Activated CD8-positive, alpha-beta memory T cell treated with anti-CD3 and anti-CD28 coated beads for 1 hour (primary cell): Measurements from ENCODE around the gene RRN3.
A peak's percentile ranks its signal among the peaks of the same experiment; 100 is the strongest.
"Not testable (repeated sequence)": the region's sequence is repeated elsewhere in the genome, so short reads cannot be mapped to it uniquely, and the experiment has no call there.

ENCODE experiments used
- DNase-seq, 2 donors: peaks; one replicate each; pipeline ENCODE4 v3.0.0-alpha.2; 2020; ENCODE audit warnings: low read depth in 1 of 2; ENCODE audit errors: extremely low read depth in 1 of 2

The RRN3 gene

DNA sequence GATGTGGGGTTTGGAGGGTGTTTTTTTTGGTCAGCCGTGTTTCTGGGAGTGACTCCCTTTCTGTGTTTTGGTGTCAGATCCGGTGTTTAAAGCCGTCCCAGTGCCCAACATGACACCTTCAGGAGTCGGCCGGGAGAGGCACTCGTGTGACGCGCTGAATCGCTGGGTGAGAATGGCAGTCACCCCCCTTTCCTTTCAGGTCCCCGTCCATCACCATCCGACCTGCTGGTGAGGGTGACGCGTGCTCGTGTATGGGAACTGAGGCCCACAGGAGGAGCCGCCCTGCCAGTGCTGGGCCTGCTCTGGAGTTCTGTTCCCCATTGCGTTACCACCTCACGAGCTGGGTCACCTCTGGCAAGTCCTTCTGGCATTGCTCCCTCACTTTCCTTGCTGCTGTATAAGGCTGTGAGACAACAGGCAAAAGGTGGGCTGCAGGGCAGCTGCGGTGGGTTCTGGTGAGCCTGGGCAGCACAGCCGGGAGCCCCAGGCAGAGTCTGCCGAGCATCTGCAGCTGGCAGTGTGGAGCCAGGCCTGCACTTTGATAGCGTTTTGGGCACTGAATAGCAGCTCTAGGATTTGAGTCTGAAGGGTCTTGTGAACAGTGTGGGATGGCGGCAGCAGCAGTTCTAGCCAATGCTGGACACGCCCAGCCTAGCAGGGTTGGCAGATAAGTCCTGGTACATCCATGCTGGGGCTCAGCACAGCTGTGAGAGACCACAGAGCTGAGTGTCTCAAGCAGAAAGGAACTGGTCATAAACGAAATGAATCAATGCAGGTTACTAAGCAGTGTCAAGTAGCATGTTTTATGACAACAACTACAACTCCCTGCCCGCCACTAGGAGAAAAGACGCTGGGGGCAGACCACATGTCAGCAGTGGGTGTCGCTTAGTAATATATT lies 65.0 kb downstream of the RRN3 start:
- not testable (repeated sequence) for DNase-seq

DNA sequence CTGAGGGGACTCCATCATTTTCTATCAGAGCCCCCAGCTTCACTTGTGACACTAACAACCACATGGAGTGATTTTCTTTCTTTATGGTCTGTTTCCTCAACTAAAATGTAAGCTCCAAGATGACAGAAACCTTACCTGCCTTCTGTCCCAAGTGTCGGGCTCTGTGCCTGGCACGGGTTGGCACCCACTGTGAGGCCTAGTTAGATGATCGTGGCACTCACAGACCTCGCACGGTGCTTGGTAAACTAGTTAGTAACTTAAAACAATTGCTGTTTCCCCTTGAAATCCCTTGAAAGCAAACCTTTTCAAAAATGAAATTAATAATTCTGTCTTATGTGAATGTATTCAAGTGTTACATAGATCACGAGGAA lies 65.7 kb downstream of the RRN3 start:
- not testable (repeated sequence) for DNase-seq

DNA sequence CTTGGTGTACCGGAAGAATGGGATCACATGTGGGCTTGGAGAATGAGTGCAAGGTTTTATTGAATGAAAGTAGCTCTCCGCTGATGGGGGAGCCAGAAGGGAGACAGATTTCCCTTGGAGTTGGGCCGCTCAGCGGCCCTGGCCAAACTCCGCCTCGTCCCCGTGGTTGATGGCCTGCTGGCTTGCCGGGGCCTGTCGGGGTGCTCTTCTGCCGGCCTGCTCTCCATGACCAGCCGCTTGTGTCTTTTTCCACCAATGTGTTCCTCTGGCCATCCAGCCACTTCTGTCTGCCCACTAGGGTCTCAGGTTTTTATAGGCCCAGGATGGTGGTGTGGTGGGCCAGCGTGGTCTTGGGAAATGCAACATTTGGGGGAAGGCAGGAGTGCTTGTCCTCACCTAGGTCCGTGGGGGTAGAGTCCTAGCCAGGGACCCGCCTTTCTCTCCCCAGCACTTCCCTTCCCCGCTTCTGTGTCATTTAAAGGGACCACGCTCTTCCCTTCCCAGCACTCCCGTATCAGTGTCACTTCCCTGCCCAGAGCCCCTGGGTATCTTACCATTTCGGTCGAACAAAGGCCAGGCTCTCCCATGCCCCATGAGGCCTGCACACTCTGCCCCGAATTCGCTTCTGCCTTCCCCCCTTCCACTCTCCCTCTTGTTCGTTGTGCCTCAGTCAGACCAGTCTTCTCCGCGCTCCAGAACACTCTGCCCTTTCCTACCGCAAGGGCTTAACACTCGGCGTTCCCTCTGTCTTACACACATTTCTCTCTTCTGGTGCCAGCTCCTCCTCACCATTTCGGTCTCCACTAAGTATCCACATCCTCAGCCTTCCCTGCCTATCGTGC lies 66.3 kb downstream of the RRN3 start:
- DNase-seq, result not testable (repeated sequence)

DNA sequence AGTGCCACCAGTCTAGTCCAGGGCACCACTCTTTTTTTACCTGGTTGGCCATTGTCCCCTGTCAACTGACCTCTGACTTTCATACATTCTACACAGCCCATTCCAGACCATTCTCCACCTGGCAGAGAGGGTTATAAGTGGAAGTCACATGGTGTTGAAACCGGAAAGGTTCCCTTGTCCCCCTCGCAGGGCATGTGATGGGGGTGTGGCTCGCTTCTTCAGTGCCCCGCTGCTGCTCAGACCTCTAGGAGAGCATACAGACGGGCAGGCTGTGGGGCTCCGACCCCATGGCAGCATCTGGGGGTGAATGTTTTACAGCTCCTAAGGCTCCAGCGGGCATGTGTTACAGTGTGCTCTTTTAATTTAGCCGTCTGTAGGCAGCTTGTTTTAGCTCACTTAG lies 67.0 kb downstream of the RRN3 start:
- DNase-seq, result not testable (repeated sequence)

DNA sequence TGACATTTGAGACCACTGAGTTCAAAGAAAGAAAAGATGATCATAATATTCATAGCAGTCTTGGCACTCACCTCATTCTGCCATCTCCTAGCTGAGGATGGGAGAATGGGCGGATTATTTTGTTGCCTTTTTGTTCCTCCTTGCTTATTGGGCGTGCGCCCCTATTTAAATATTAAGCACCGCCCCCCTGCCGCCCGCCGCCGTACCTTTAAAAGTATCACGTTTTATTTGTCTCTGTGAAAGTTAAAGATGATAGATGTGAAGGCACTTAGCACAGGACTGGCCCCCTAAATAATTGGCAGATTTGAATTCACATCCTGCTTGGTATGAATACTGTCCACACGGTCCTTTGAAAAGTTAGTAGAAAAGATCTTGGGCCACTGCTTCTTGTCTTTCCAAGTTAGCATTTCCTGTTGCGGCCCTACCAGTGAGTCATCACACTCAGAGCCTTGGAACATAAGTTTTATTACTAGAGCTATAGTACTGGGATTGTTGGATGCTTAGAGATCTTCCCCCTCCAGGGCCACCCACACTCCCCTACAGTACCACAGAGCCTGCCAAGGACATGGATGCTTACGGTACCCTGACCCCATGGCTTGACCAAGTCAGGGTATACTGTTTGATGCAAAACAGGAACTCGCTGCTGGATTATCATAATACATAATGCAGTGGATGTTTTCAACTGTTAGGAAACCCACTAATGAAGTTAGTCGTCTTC lies 68.7 kb downstream of the RRN3 start:
- not testable (repeated sequence) for DNase-seq

DNA sequence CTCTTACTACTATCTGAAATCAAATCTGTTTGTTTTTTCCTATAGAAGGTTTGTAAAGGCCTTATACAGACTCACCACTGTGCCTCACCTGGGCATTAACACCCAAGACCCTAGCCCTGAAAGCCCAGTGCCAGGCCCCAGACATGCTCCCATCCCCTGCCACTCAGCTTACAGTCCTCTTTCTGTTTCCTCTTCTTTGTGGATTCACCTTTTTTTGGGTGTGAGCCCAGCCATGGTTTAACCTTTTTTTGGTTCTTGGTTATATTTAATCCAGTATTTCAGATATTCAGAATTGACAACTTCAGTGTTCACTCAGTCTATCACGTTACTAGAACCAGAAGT lies 69.2 kb downstream of the RRN3 start:
- not testable (repeated sequence) for DNase-seq

DNA sequence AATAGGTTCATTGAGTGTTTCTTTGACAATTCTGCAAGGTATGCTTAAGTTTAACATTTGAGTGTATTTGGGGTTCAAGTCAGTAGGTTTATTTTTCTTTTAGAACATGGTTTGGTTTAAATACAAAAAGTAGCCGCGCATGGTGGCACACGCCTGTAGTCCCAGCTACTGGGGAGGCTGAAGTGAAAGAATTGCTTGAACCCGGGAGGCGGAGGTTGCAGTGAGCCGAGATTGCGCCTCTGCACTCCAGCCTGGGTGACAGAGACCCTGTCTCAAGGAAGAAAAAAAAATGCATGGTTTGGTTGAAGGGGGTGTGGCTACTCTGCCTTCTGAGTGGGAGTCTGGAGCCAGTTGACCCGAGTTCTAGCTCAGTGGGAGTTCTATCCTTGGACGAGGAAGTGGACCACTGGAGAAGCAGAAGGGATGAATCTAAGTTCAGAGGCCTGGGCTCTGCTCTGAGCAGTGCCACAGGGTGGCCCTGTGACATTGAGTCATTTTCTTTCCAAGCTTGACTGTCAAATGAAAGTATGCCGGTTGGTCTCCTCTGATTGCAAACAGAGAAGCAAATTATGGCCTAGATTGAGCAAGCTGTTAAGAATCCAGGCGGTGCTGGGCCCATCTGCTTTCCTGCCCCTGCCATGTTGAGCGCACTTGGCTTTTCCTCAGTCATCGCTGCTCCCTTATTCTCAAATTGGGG lies 70.5 kb downstream of the RRN3 start:
- not testable (repeated sequence) for DNase-seq

DNA sequence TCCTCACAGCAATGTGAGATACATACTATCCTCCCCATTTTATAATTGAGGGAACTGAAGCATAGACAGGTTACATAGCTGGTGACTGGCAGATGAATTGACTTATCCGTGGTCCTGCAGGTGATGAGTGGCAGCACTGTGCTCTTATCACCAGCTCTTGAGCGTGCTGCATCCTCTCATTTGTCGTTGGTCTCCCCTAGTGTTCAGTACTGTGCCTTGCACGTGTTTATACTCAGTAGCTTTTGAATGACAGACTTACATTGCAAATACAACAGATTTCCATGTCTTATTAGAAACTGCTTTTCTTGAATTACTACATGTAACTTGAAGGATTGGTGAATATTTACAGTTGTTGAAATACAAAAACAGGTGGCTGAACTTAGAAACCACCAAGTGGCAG lies 71.9 kb downstream of the RRN3 start:
- DNase-seq, result peak; percentile 24 to 52

DNA sequence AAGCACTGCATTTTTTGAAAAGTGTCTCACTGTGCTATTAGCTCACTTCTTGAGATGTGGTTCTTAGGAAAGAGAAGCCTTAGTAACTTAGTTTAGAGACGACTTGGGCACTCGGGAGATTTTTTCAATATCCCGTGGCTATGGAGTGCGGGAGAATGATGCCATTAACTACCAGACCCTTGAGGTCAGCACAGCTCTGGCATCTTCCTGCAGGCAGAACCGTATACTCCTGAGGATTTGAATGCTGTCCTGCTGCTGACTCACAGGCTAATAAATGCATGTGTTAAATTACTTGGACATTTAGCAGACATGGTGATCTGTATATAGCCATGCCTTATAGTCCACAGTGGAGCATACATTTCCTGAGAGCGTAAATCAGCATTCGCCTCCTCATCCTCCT lies 72.6 kb downstream of the RRN3 start:
- not testable (repeated sequence) for DNase-seq

DNA sequence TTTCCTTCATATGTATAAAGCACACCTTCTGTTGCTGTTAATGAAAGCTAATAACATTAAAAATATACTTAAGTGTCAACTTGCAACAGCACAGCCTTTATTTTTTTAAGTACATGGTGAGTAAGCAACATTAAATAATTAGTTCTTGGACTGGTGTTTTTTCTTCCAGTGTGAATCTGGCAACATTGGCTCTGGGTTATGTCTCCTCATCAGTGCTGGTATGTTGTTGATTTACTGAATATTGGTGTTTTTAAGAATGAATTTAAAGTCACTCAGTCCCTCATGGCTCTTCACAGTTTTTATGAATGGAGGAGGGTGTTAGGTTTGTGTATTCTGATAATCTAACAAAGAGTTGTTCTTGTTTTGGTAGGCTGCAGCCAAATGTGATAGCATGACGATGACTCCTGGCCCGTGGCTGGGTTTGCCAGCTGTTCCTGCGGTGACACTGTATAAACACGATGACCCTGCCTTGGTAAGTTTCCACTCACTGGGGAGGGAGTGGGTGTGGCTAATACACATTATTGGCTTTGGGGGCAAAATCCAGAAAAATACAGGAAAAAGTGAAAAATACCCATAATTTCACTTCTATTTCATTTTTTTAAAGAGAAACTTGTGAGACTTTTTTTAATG lies 77.0 kb downstream of the RRN3 start:
- DNase-seq, result not testable (repeated sequence)

DNA sequence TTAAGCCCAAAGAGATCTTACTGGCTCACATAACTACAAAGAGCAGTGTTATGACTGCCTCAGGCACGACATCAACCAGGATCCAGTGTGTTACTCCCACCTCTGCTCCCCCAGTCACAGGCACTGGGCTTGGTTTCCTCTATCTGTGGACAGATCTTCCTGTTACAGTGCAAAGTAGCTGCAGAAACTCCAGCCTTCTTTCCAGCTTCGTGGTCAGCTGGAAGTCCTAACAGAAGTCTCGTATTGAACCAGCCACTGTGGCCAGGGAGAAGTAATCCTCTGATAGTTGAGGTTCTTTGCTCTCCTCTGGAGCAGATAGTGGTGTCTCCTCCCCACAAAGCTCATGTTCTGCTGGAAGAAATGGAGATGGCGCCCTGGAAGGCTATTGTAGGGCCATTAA lies 77.7 kb downstream of the RRN3 start:
- DNase-seq, result not testable (repeated sequence)

DNA sequence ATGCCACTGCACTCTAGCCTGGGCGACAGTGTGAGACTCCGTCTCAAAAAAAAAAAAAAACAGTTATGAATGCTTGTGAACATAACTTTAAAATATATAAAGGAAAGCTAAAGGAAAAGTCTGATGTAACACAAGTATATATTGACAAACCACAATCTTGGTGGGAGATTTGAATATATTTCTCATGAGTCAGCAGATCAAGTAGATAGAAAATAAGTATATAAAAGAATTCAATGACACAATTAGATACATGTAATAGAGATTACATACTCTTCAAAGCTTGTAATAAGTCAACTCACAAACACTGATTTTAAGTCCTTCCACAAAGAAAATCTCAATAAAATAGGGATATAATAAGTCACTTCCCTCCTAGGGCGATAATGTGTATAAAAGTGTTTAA lies 78.4 kb downstream of the RRN3 start:
- not testable (repeated sequence) for DNase-seq

DNA sequence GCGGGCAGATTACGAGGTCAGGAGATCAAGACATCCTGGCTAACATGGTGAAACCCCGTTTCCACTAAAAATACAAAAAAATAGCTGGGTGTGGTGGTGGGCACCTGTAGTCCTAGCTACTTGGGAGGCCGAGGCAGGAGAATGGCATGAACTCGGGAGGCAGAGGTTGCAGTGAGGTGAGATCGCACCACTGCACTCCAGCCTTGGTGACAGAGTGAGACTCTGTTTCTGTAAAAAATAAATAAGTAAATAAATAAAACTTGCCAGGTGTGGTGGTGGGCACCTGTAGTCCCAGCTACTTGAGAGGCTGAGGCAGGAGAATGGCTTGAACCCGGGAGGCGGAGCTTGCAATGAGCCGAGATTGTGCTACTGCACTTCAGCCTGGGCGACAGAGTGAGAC lies 81.1 kb downstream of the RRN3 start:
- DNase-seq, result not testable (repeated sequence)
